PFSK-1 (cell line): Measurements from ENCODE around the gene APP.

Source experiments
- POLR2AphosphoS5 ChIP-seq: IDR thresholded peaks from 2 replicates; pipeline ENCODE4 v1.6.1; 2012; ENCODE audit warnings: low read depth, mild to moderate bottlenecking, control low read depth, low read length, moderate library complexity
- SIN3A ChIP-seq: IDR thresholded peaks from 2 replicates; pipeline ENCODE4 v1.6.1; 2012; ENCODE audit warnings: mild to moderate bottlenecking, low read length, moderate library complexity, borderline replicate concordance; ENCODE audit not compliant: insufficient read depth
- TAF1 ChIP-seq: IDR thresholded peaks from 2 replicates; pipeline ENCODE4 v1.6.1; 2012; ENCODE audit warnings: low read length, control low read depth, borderline replicate concordance; ENCODE audit not compliant: insufficient read depth
- TF ChIP-seq, protein P1 (sequence below), 2 experiments: IDR thresholded peaks; 2 replicates each; pipeline versions ENCODE4 v1.6.1 to v1.8.0; 2011 to 2012; ENCODE audit warnings: low read depth in 2 of 2, low read length in 2 of 2, control low read depth in 1 of 2, inconsistent platforms in 1 of 2, mild to moderate bottlenecking in 1 of 2, moderate library complexity in 1 of 2; ENCODE audit not compliant: insufficient read depth in 1 of 2

The APP gene

DNA sequence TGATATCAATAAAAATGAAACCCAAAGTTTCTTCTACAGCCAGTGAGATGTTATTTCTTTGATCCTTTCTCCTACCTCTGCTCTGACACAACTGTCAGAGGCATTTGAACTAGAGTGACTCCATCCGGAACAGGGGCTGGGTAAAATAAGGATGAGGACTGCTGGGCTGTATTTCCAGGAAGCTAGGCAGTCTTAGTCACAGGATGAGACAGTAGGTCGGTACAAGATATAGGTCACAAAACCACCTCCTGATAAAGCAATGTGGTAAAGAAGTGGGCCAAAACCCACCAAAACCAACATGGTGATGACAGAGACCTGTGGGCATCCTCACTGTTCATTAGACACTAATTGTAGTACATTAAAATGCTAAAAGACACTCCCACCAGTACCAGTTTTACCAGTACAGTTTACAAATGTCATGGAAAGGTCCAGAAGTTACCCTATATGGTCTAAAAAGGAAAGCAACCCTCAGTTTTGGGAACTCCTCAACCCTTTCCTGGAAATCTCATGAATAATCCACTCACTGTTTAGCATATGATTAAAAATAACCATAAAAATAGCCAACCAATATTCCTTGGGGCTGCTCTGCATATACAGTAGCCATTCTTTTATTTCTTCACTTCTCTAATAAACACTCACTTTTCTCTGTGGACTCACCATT is 339.1 kb downstream of the APP start:
- TF ChIP-seq TAF1, result no peak
- TF ChIP-seq POLR2AphosphoS5, result no peak
- no peak for TF ChIP-seq SIN3A
- TF ChIP-seq, protein P1, sequence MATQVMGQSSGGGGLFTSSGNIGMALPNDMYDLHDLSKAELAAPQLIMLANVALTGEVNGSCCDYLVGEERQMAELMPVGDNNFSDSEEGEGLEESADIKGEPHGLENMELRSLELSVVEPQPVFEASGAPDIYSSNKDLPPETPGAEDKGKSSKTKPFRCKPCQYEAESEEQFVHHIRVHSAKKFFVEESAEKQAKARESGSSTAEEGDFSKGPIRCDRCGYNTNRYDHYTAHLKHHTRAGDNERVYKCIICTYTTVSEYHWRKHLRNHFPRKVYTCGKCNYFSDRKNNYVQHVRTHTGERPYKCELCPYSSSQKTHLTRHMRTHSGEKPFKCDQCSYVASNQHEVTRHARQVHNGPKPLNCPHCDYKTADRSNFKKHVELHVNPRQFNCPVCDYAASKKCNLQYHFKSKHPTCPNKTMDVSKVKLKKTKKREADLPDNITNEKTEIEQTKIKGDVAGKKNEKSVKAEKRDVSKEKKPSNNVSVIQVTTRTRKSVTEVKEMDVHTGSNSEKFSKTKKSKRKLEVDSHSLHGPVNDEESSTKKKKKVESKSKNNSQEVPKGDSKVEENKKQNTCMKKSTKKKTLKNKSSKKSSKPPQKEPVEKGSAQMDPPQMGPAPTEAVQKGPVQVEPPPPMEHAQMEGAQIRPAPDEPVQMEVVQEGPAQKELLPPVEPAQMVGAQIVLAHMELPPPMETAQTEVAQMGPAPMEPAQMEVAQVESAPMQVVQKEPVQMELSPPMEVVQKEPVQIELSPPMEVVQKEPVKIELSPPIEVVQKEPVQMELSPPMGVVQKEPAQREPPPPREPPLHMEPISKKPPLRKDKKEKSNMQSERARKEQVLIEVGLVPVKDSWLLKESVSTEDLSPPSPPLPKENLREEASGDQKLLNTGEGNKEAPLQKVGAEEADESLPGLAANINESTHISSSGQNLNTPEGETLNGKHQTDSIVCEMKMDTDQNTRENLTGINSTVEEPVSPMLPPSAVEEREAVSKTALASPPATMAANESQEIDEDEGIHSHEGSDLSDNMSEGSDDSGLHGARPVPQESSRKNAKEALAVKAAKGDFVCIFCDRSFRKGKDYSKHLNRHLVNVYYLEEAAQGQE (IDR thresholded peaks at IDR 0.05; ENCODE audit: insufficient read depth in 1 of 2, low read depth in 2 of 2, low read length in 2 of 2), result no peak
